ENCODE results near the gene TCF21.
"Not testable (repeated sequence)": the region's sequence is repeated elsewhere in the genome, so short reads cannot be mapped to it uniquely, and the experiment has no call there.

DNA sequence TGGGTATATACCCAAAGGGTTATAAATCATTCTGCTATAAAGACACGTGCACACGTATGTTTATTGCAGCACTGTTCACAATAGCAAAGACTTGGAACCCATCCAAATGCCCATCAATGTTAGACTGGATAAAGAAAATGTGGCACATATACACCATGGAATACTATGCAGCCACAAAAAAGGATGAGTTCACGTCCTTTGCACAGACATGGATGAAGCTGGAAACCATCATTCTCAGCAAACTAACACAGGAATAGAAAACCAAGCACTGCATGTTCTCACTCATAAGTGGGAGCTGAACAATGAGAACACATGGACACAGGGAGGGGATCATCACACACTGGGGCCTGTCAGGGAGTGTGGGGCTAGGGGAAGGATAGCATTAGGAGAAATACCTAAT is 47.4 kb downstream of the TCF21 start:
- not testable (repeated sequence) for TF ChIP-seq POLR2A (IDR thresholded peaks at IDR 0.05)
- TF ChIP-seq, protein P1, sequence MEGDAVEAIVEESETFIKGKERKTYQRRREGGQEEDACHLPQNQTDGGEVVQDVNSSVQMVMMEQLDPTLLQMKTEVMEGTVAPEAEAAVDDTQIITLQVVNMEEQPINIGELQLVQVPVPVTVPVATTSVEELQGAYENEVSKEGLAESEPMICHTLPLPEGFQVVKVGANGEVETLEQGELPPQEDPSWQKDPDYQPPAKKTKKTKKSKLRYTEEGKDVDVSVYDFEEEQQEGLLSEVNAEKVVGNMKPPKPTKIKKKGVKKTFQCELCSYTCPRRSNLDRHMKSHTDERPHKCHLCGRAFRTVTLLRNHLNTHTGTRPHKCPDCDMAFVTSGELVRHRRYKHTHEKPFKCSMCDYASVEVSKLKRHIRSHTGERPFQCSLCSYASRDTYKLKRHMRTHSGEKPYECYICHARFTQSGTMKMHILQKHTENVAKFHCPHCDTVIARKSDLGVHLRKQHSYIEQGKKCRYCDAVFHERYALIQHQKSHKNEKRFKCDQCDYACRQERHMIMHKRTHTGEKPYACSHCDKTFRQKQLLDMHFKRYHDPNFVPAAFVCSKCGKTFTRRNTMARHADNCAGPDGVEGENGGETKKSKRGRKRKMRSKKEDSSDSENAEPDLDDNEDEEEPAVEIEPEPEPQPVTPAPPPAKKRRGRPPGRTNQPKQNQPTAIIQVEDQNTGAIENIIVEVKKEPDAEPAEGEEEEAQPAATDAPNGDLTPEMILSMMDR (IDR thresholded peaks at IDR 0.05) = not testable (repeated sequence)

All from adrenal gland (tissue), 5 donors.